ENCODE results near the gene SV2B.

GRCh38 chr15:91271565-91272153 lies 171.6 kb downstream of the SV2B start:
- TF ChIP-seq CTCF (IDR thresholded peaks at IDR 0.05) (peak; percentile 87), EZH2 (IDR thresholded peaks at IDR 0.05; ENCODE audit: borderline replicate concordance, insufficient read depth, low read depth, low read length, poor library complexity, severe bottlenecking) (no peak)

Data from B cell (primary cell).